Common myeloid progenitor, CD34-positive (primary cell): ENCODE measurements around the gene DNAJC5G. TPM values are rescaled to one million over a fixed set of nuclear protein-coding genes. Genes with fewer than 3 reads are reported as not detected.

Source experiments
- CTCF ChIA-PET: fragments of 350-600 bp; sonication (Branson Sonifier 250); formaldehyde crosslinking; loops from one replicate; lab custom pipeline; 2021; ENCODE audit warnings: antibody characterized with exemption; lab: Charles Lee
- POLR2A ChIA-PET: fragments of 350-600 bp; sonication (Branson Sonifier 250); formaldehyde crosslinking; loops from one replicate; lab custom pipeline; 2021; ENCODE audit warnings: antibody characterized with exemption; lab: Charles Lee
- DNase-seq, 3 donors: peaks; one replicate each; pipeline versions ENCODE4 v3.0.0 to v3.0.0-alpha.2; 2013
- H3K27ac ChIP-seq, 2 experiments: 1 replicate in 1 of 2; 2 replicates in 1 of 2; pipeline ENCODE4 v1.7.0; 2013; ENCODE audit warnings: inconsistent platforms in 2 of 2, low read length in 2 of 2, mild to moderate bottlenecking in 2 of 2, low read depth in 1 of 2, moderate library complexity in 1 of 2; ENCODE audit not compliant: severe bottlenecking in 2 of 2, insufficient read depth in 1 of 2, poor library complexity in 1 of 2
- H3K27me3 ChIP-seq, 5 experiments: replicated peaks in 2 of 5; 1 replicate in 3 of 5; 2 replicates in 2 of 5; pipeline versions ENCODE4 v1.6.1 to v1.7.0; 2013; ENCODE audit warnings: low read length in 4 of 5, mild to moderate bottlenecking in 2 of 5, moderate library complexity in 2 of 5, inconsistent platforms in 1 of 5; ENCODE audit not compliant: insufficient read depth in 5 of 5, control insufficient read depth in 4 of 5
- H3K36me3 ChIP-seq, 4 experiments: 1 replicate in 2 of 4; 2 replicates in 2 of 4; pipeline versions ENCODE4 v1.6.1 to v1.7.0; 2013; ENCODE audit warnings: low read length in 3 of 4, control low read depth in 1 of 4, mild to moderate bottlenecking in 1 of 4; ENCODE audit not compliant: control insufficient read depth in 4 of 4, insufficient read depth in 4 of 4
- H3K4me1 ChIP-seq, 4 experiments: 1 replicate in 3 of 4; 2 replicates in 1 of 4; pipeline versions ENCODE4 v1.6.1 to v1.7.1; 2013; ENCODE audit warnings: low read length in 3 of 4, mild to moderate bottlenecking in 3 of 4, control low read depth in 1 of 4, inconsistent platforms in 1 of 4, moderate library complexity in 1 of 4; ENCODE audit not compliant: control insufficient read depth in 4 of 4, insufficient read depth in 4 of 4; ENCODE audit errors: control extremely low read depth in 1 of 4
- H3K4me3 ChIP-seq, 7 experiments: 1 replicate in 4 of 7; 2 replicates in 3 of 7; pipeline versions ENCODE4 v1.5.1 to v1.7.0; 2013; ENCODE audit warnings: mild to moderate bottlenecking in 7 of 7, low read length in 6 of 7, moderate library complexity in 6 of 7, inconsistent platforms in 2 of 7, low read depth in 2 of 7, control low read depth in 1 of 7; ENCODE audit not compliant: insufficient read depth in 4 of 7, control insufficient read depth in 1 of 7; ENCODE audit errors: extremely low read depth in 1 of 7
- H3K9me3 ChIP-seq, 5 experiments: 1 replicate in 4 of 5; 2 replicates in 1 of 5; pipeline versions ENCODE4 v1.6.1 to v1.7.1; 2013; ENCODE audit warnings: low read length in 4 of 5, mild to moderate bottlenecking in 2 of 5, inconsistent platforms in 1 of 5, low read depth in 1 of 5, moderate library complexity in 1 of 5; ENCODE audit not compliant: control insufficient read depth in 4 of 5, insufficient read depth in 2 of 5; ENCODE audit errors: control extremely low read depth in 1 of 5
- WGBS: methylation state at CpG from one replicate; pipeline ENCODE4 v1.1.5; 2013; ENCODE audit not compliant: insufficient coverage; 5-methylcytosine and 5-hydroxymethylcytosine counted together
- polyA plus RNA-seq: library from polyadenylated mRNA; unstranded; fragments of 120-200 nt; gene quantifications from one replicate; pipeline ENCODE4 v1.2.1, GENCODE V29; 2013

The DNAJC5G gene
- not detected for polyA plus RNA-seq

DNA sequence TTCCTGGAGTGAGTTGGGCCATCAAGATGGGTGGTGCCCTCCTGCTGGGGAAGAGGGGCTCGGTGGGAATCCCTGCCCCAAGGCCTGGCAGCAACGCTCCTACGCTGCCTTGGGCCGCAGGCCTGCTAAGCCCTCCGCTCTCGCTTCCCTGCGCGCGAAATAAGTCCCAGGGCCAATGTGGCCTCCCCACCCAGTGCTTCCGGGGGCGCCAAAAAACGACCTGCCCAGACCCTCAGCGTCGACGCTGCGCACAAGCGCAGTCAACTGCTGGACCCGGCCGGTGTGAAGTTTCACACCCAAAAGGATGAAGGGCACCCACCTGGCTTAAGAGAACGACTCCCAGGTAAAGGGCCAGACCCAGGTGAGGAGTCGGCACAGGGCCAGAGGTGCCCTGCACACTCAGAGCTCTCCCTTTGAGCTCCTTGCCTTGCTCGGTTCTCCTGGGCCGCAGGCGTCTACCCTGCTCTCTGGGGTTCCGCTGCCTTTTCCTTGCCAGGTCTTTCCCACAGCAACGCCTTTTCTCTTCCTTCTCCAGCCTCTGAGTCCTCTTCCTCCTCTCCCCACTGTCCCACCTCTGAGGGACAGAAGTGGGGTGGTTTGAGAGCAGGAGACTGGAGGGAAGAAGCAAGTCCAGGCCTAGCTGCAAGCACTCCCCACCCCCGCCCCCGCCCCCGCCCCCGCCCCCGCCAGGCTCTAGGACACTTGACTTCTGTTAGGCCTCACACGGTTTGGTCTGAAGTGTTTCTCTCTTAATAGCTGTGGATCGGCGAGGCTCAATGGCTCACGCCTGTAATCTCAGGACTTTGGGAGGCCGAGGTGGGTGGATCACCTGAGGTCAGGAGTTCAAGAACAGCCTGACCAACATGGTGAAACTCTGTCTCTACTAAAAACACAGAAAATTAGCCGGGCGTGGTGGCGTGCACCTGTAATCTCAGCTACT is at the start of gene DNAJC5G:
TSS of gene DNAJC5G (plus strand) at position 223 of the 940 bp plus-strand sequence. CDS start 1,296 bp downstream, outside the sequence.
- H3K9me3 ChIP-seq = no peaks in the 10 kb centered on the region
- DNase-seq = no peak
- no peak within 1 kb of the TSS for H3K4me3 ChIP-seq
- WGBS = 95% methylated on average over 32 of the region's 39 CpGs
- no peak within 1 kb of the TSS for H3K27ac ChIP-seq
- no peaks in the 10 kb centered on the region for H3K36me3 ChIP-seq
- CTCF ChIA-PET = interaction anchor here (1.0 to 10.9 kb wide), 4 partner anchors 10 to 28 kb away, joined by 3 to 119 read pairs (median 4); partner anchors contain the start of gene SLC30A3
- H3K27me3 ChIP-seq = peaks cover 0 to 7% (median 0%) of the 10 kb centered on the region in 5 experiments
- H3K4me1 ChIP-seq = peaks cover 0 to 4% (median 2%) of the 10 kb centered on the region in 4 experiments
- POLR2A ChIA-PET = interaction anchor here (0.6 kb wide), 1 partner anchor 101 kb away, joined by 3 read pairs; no protein-coding TSS in a partner anchor

- no peaks in the 10 kb centered on the region for H3K27me3 ChIP-seq
- CTCF ChIA-PET = interaction anchor here (0.6 to 1.2 kb wide), 3 partner anchors 17 to 173 kb away, joined by 3 to 5 read pairs (median 3); no protein-coding TSS in a partner anchor
- H3K36me3 ChIP-seq = peaks cover 23 to 87% (median 64%) of the 10 kb centered on the region in 4 experiments
- H3K9me3 ChIP-seq = no peaks in the 10 kb centered on the region
- H3K27ac ChIP-seq = no peak overlapping the region
- WGBS = 100% methylated on average over 6 of the region's 9 CpGs
- no peaks in the 10 kb centered on the region for H3K4me1 ChIP-seq
- H3K4me3 ChIP-seq = no peak overlapping the region
- no peak for DNase-seq
- POLR2A ChIA-PET = interaction anchor here (0.5 kb wide), 1 partner anchor 39 kb away, joined by 3 read pairs; no protein-coding TSS in a partner anchor
Observed at GRCh38 chr2:27225526-27225925, 49.7 kb upstream of the DNAJC5G start.

GRCh38 chr2:27227501-27227900 is 47.7 kb upstream of the DNAJC5G start:
- DNase-seq = no peak
- no peaks in the 10 kb centered on the region for H3K4me1 ChIP-seq
- CTCF ChIA-PET = no interaction called here
- no peaks in the 10 kb centered on the region for H3K9me3 ChIP-seq
- no CpG with 5 or more reads among the region's 2 CpGs for WGBS
- H3K27ac ChIP-seq = no peak overlapping the region
- POLR2A ChIA-PET = no interaction called here
- peaks cover 23 to 91% (median 65%) of the 10 kb centered on the region in 4 experiments for H3K36me3 ChIP-seq
- no peak overlapping the region for H3K4me3 ChIP-seq
- H3K27me3 ChIP-seq = no peaks in the 10 kb centered on the region

DNA sequence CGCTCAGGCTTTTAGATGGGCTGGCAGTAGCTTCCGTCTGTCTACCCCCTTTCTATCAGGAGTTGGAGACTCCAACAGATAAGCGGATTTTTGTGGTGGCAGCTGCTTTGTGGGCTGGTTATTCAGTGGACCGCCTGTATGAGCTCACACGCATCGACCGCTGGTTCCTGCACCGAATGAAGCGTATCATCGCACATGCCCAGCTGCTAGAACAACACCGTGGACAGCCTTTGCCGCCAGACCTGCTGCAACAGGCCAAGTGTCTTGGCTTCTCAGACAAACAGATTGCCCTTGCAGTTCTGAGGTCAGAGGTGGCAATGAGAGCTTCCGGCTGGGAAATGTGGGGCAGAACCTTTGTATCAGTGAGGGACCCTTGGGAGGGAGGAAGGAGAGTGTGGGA is 43.3 kb upstream of the DNAJC5G start:
- H3K4me1 ChIP-seq = no peaks in the 10 kb centered on the region
- no peaks in the 10 kb centered on the region for H3K9me3 ChIP-seq
- DNase-seq = no peak
- no peak overlapping the region for H3K4me3 ChIP-seq
- POLR2A ChIA-PET = no interaction called here
- CTCF ChIA-PET = interaction anchor here (0.7 to 3.1 kb wide), 9 partner anchors 9 to 176 kb away, joined by 3 to 10 read pairs (median 4); no protein-coding TSS in a partner anchor
- no peak overlapping the region for H3K27ac ChIP-seq
- WGBS = 96% methylated on average over 11 of the region's 13 CpGs
- H3K27me3 ChIP-seq = no peaks in the 10 kb centered on the region
- H3K36me3 ChIP-seq = peaks cover 11 to 92% (median 70%) of the 10 kb centered on the region in 4 experiments

GRCh38 chr2:27233341-27233740 is 41.9 kb upstream of the DNAJC5G start:
- H3K9me3 ChIP-seq = no peaks in the 10 kb centered on the region
- H3K27me3 ChIP-seq = no peaks in the 10 kb centered on the region
- DNase-seq = no peak
- WGBS = 99% methylated on average over 14 of the region's 14 CpGs
- POLR2A ChIA-PET = no interaction called here
- H3K27ac ChIP-seq = no peak overlapping the region
- CTCF ChIA-PET = interaction anchor here (1.1 to 3.1 kb wide), 6 partner anchors 10 to 70 kb away, joined by 3 to 10 read pairs (median 6); no protein-coding TSS in a partner anchor
- no peak overlapping the region for H3K4me3 ChIP-seq
- H3K36me3 ChIP-seq = peaks cover 9 to 92% (median 76%) of the 10 kb centered on the region in 4 experiments
- no peaks in the 10 kb centered on the region for H3K4me1 ChIP-seq

DNA sequence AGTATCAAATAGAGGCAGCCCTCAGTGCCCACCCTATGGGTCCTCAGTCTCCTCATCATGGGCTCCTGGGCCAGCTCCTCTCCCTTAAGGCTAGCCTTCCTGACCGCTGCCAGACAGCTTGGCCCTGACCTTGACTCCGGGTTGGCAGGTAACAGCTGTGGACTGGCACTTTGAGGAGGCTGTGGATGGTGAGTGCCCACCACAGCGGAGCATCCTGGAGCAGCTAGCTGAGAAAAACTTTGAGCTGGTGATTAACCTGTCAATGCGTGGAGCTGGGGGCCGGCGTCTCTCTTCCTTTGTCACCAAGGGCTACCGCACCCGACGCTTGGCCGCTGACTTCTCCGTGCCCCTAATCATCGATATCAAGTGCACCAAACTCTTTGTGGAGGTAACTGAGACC is 39.1 kb upstream of the DNAJC5G start:
- DNase-seq = no peak

More for the DNA sequence above, 39.1 kb upstream of the DNAJC5G start:
- no peak overlapping the region for H3K27ac ChIP-seq
- H3K4me1 ChIP-seq = no peaks in the 10 kb centered on the region
- no peaks in the 10 kb centered on the region for H3K9me3 ChIP-seq
- H3K27me3 ChIP-seq = no peaks in the 10 kb centered on the region
- peaks cover 9 to 98% (median 90%) of the 10 kb centered on the region in 4 experiments for H3K36me3 ChIP-seq
- 94% methylated on average over 9 of the region's 12 CpGs for WGBS
- H3K4me3 ChIP-seq = no peak overlapping the region
- POLR2A ChIA-PET = interaction anchor here (0.6 kb wide), 1 partner anchor 21 kb away, joined by 3 read pairs; no protein-coding TSS in a partner anchor
- CTCF ChIA-PET = interaction anchor here (0.6 to 2.5 kb wide), 4 partner anchors 13 to 97 kb away, joined by 3 to 7 read pairs (median 4); partner anchors contain the start of gene TRIM54
